ENCODE measurements around the gene AUTS2. TPM values are rescaled to one million over a fixed set of nuclear protein-coding genes. Genes with fewer than 3 reads are reported as not detected.
"Not testable (repeated sequence)": the region's sequence is repeated elsewhere in the genome, so short reads cannot be mapped to it uniquely, and the experiment has no call there.

The AUTS2 gene
- total RNA-seq, 1 experiment from 2014 or later = 2.5 TPM

GRCh38 chr7:70727861-70728260 is 1129.6 kb downstream of the AUTS2 start:
- ATAC-seq = no peak
- POLR2A ChIA-PET = no interaction called here
- DNase-seq (ENCODE audit: low read depth, low spot score) = no peak
- CTCF ChIA-PET = no interaction called here
- Histone ChIP-seq H3K36me3 (ENCODE audit: control insufficient read depth, insufficient read depth, low read length) (no peaks in the 10 kb centered on the region), H3K9me3 (ENCODE audit: control insufficient read depth, insufficient read depth, low read depth, low read length) (no peaks in the 10 kb centered on the region), H3K4me3 (ENCODE audit: low read depth in 2 of 2, low read length in 2 of 2) (no peak overlapping the region), H3K4me1 (ENCODE audit: control insufficient read depth, insufficient read depth, low read length) (no peaks in the 10 kb centered on the region), H3K27ac (ENCODE audit: low read length) (no peak overlapping the region), H3K27me3 (ENCODE audit: control insufficient read depth, insufficient read depth, low read length) (no peaks in the 10 kb centered on the region)
- BruUV-seq (replicated peaks) = no TSS peak
- intact Hi-C loops (cut with micrococcal nuclease; ENCODE audit: unreplicated experiment) = no loop called here
- in situ Hi-C loops (cut with HindIII; ENCODE audit: low pct_unique_long_range_greater_than_20kb, low sequenced_read_pairs) = no loop called here
- TF ChIP-seq SIN3A (IDR thresholded peaks at IDR 0.05; ENCODE audit: borderline replicate concordance, insufficient read depth, low read depth, low read length) = no peak
- no peak for TF ChIP-seq POLR2AphosphoS5 (IDR thresholded peaks at IDR 0.05; ENCODE audit: low read depth, low read length)
- no peak for TF ChIP-seq REST (IDR thresholded peaks at IDR 0.05; ENCODE audit: insufficient read depth in 1 of 2, low read depth in 2 of 2, low read length in 1 of 2)
- TF ChIP-seq CTCF (IDR thresholded peaks at IDR 0.05) = no peak
- TF ChIP-seq TCF7L2 (IDR thresholded peaks at IDR 0.05; ENCODE audit: low read depth, low read length) = no peak

GRCh38 chr7:70728872-70729552 is 1130.7 kb downstream of the AUTS2 start:
- ChIA-PET POLR2A (no interaction called here), CTCF (no interaction called here)
- H3K9me3 ChIP-seq (ENCODE audit: control insufficient read depth, insufficient read depth, low read depth, low read length) = no peaks in the 10 kb centered on the region
- intact Hi-C loops (cut with micrococcal nuclease; ENCODE audit: unreplicated experiment) (no loop called here), in situ Hi-C loops (cut with HindIII; ENCODE audit: low pct_unique_long_range_greater_than_20kb, low sequenced_read_pairs) (no loop called here)
- H3K27ac ChIP-seq (ENCODE audit: low read length) = no peak overlapping the region
- TF ChIP-seq SIN3A (IDR thresholded peaks at IDR 0.05; ENCODE audit: borderline replicate concordance, insufficient read depth, low read depth, low read length) (no peak), POLR2AphosphoS5 (IDR thresholded peaks at IDR 0.05; ENCODE audit: low read depth, low read length) (no peak), TCF7L2 (IDR thresholded peaks at IDR 0.05; ENCODE audit: low read depth, low read length) (no peak), CTCF (IDR thresholded peaks at IDR 0.05) (no peak), REST (IDR thresholded peaks at IDR 0.05; ENCODE audit: insufficient read depth in 1 of 2, low read depth in 2 of 2, low read length in 1 of 2) (no peak)
- BruUV-seq (replicated peaks) = no TSS peak
- no peak overlapping the region for H3K4me3 ChIP-seq (ENCODE audit: low read depth in 2 of 2, low read length in 2 of 2)
- no peaks in the 10 kb centered on the region for H3K27me3 ChIP-seq (ENCODE audit: control insufficient read depth, insufficient read depth, low read length)
- H3K36me3 ChIP-seq (ENCODE audit: control insufficient read depth, insufficient read depth, low read length) = no peaks in the 10 kb centered on the region
- ATAC-seq (no peak), DNase-seq (ENCODE audit: low read depth, low spot score) (no peak)
- H3K4me1 ChIP-seq (ENCODE audit: control insufficient read depth, insufficient read depth, low read length) = no peaks in the 10 kb centered on the region

- H3K4me3 ChIP-seq (ENCODE audit: low read depth in 2 of 2, low read length in 2 of 2); intact Hi-C loops (cut with micrococcal nuclease; ENCODE audit: unreplicated experiment); BruUV-seq (replicated peaks); H3K9me3 ChIP-seq (ENCODE audit: control insufficient read depth, insufficient read depth, low read depth, low read length); POLR2A ChIA-PET; in situ Hi-C loops (cut with HindIII; ENCODE audit: low pct_unique_long_range_greater_than_20kb, low sequenced_read_pairs); ATAC-seq; H3K36me3 ChIP-seq (ENCODE audit: control insufficient read depth, insufficient read depth, low read length); H3K27me3 ChIP-seq (ENCODE audit: control insufficient read depth, insufficient read depth, low read length); DNase-seq (ENCODE audit: low read depth, low spot score); H3K4me1 ChIP-seq (ENCODE audit: control insufficient read depth, insufficient read depth, low read length); H3K27ac ChIP-seq (ENCODE audit: low read length); CTCF ChIA-PET: not testable (repeated sequence)
These were observed 1131.4 kb downstream of the AUTS2 start for GRCh38 chr7:70729553-70730157.

Measured in Panc1 (cell line).